ENCODE data around the gene ITGB5.

ITGB5 gene

DNA sequence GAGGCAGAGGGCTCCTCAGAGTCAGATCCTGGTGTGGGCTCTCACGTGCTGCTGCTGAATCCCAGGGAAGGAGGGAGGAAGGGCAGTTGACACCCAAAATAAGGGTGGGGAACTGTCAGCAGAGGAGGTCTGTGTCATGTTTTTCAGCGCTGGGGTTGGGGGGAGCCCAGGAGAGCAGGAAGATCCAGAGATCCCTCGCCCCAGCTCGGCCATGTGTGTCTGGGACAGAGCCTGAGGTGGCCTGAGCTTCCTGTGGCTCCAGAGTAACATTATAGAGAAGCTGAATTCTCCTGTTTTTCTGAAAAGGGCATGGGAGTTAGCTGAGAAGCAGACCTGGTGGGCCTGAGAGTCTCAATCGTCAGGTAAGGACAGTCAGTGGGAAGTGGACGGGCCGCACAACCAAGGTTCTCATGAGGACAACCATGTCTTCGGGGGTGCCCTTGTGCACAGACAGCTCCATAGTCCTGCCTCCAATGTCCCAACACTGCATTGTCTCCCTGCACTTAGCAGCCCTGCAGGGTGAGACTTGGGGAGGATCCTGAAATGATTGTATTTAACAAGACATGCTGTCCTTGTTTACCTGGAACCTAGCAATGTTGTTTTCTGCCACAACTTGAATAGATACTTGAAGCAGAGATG, 138.5 kb downstream of the ITGB5 start:
- no peak for DNase-seq
- in situ Hi-C loops (cut with MboI; ENCODE audit: low pct_unique_long_range_greater_than_20kb, low sequenced_read_pairs): no loop called here

DNA sequence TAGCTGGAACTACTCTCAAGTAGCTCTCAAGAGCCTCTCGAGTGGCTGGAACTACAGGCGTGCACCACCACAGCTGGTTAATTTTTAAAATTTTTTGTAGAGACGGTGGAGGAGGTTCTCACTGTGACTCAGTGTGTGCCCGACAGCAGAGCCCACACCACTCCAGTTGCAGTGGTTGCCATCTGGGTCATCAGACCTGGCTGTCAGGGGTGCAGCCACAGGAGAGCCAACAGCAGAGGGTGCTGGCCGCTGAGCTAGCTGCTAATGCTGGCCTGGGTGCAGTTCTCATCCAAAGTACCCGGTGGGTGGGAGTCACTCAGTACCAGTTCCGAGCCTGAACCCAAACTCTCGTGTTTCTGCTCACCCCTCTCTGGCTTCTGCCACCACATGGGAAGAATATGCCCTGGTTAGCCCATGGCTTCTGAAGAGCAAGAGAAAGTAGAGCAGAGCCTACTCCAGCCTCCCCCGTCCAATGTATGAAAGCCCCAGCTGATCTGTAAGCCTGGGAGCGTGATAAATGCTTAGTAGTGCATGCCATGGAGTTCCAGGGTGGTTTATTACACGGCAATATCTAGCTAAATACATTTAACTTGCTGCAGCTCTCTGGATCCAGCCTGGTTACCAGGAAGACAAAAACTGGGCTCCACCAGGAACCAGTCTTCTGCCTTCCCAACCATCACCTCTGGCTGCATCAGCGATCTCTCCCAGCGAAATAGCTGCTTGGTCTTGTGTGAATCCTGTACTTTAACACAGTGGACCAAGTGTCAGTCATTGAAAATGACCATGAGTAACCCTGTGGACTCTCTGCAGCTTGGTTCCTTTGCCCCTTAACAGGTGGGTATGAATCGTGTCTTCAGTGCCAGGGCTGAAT, 139.8 kb downstream of the ITGB5 start:
- in situ Hi-C loops (cut with MboI; ENCODE audit: low pct_unique_long_range_greater_than_20kb, low sequenced_read_pairs): no loop called here

GRCh38 chr3:124745756-124746155, 141.4 kb downstream of the ITGB5 start:
- no peak for DNase-seq
- in situ Hi-C loops (cut with MboI; ENCODE audit: low pct_unique_long_range_greater_than_20kb, low sequenced_read_pairs): no loop called here

More for the DNA sequence above, 139.8 kb downstream of the ITGB5 start:
- DNase-seq: no peak

GRCh38 chr3:124741027-124741426, 146.1 kb downstream of the ITGB5 start:
- no peak for DNase-seq
- in situ Hi-C loops (cut with MboI; ENCODE audit: low pct_unique_long_range_greater_than_20kb, low sequenced_read_pairs): no loop called here

DNA sequence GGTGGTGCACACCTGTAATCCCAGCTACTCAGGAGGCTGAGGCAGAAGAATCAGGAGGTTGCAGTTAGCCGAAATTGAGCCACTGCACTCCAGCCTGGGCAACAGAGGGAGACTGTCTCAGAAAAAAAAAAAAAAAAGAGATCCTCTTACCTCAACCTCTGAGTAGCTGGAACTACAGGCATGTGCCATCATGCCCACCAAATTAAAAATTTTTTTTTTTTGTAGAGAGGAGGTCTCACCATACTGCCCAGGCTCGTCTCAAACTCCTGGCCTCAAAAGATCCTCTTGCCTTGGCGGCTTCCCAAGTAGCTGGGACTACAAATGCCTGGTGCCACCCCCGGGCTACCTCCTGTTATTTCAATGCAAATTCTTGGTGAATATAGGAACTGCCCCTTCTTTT, 155.4 kb downstream of the ITGB5 start:
- in situ Hi-C loops (cut with MboI; ENCODE audit: low pct_unique_long_range_greater_than_20kb, low sequenced_read_pairs): no loop called here
- DNase-seq: no peak

DNA sequence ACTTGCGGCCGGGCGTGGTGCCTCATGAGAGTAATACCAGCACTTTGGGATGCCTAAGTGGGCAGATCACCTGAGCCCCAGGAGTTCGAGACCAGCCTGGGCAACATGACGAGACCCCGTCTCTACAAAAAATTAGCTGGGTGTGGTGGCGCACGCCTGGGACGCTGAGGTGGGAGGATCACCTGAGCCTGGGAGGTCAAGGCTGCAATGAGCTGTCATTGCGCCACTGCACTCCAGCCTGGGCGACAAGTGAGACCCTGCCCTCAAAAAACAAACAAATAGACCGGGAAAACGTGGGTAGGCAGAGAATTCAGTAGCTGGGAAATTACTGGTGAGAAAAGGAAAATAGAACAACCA, 156.2 kb downstream of the ITGB5 start:
- in situ Hi-C loops (cut with MboI; ENCODE audit: low pct_unique_long_range_greater_than_20kb, low sequenced_read_pairs): no loop called here
- DNase-seq: no peak

GRCh38 chr3:124730129-124730940, 156.8 kb downstream of the ITGB5 start, which contains the start of gene UMPS:
TSS of gene UMPS (plus strand) at chr3:124730452. CDS start at chr3:124730472, 20 bp downstream.
- in situ Hi-C loops (cut with MboI; ENCODE audit: low pct_unique_long_range_greater_than_20kb, low sequenced_read_pairs): no loop called here
- DNase-seq: peak; percentile 89

- DNase-seq: no peak
- in situ Hi-C loops (cut with MboI; ENCODE audit: low pct_unique_long_range_greater_than_20kb, low sequenced_read_pairs): no loop called here
These were observed 164.6 kb downstream of the ITGB5 start for GRCh38 chr3:124722589-124722988.

DNA sequence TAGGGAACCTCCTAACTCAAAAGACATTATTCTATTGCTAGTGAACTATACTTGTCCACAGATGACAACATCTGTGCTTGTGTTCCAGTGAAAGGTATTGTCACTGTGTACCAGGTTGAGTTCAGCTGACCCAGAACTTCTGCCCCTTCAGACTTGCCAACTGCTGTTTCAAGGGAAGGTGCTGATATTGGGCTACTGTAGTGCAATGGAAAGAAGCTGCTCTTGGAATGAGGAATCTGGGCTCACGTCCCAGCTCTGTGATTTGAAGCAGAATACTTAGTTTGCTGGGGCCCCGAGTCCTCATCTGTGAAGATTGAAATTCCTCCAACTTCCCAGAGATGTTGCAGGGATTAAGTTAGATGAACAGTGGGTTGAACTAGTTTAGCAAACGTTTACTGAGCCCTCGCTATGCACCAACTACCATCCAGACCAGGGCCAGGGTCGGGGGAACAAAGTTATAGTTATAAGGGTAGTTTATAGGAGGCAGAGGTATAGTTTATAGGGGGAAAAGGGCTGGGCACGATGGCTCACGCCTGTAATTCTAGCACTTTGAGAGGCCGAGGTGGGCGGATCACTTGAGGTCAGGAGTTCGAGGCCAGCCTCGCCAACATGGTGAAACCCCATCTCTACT, 172.8 kb downstream of the ITGB5 start:
- no peak for DNase-seq
- in situ Hi-C loops (cut with MboI; ENCODE audit: low pct_unique_long_range_greater_than_20kb, low sequenced_read_pairs): no loop called here
